Ureter (tissue), 1 donor: Measurements from ENCODE around the gene CAMTA1. TPM values are rescaled to one million over a fixed set of nuclear protein-coding genes. Genes with fewer than 3 reads are reported as not detected.

Source experiments
- DNase-seq: peaks from one replicate; pipeline ENCODE4 v3.0.0-alpha.2; 2020; ENCODE audit warnings: low spot score
- total RNA-seq: library from RNA; stranded (reverse); gene quantifications from one replicate; pipeline ENCODE4 v1.2.4, GENCODE V29; 2023
- donor health status: DM: yes; HTN: yes; CAD: no.

Gene CAMTA1
- total RNA-seq, 1 donor from 2014 or later, result 88.1 TPM

DNA sequence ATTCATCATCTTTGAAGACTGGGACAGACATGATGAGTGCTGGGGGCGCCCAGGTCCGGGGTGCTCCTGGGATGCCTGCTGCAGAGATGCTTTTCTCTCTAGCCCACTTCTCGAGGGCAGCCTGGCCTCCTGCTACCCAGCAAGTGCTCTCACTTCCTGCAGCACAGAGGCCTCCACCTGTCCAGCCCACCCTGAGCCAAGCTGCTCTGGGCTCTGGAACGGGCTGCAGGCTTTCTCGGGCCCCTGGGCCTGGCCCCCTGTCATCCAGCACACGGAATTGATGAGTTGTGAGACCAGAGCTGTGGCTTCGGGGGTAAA is 516.4 kb downstream of the CAMTA1 start:
- no peak for DNase-seq

DNA sequence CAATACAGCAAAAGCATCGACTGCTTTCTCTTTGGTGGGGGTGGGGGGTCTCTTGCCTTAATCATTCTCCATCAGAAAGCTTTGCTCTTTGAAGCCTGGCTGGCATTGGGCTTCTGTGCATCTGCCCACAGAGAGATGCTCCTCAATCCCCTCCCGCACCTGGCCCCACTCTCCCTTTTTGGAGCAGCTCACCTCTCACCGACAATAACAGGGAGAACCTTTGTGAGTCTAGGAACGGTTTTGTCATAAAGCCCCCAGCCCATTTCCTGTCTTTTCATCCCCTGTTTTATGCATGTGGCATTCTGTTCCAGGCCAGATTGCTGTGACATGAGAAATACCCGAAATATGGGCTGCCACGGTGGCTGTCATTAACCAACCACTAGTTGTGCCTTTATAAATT is 516.9 kb downstream of the CAMTA1 start:
- no peak for DNase-seq

DNA sequence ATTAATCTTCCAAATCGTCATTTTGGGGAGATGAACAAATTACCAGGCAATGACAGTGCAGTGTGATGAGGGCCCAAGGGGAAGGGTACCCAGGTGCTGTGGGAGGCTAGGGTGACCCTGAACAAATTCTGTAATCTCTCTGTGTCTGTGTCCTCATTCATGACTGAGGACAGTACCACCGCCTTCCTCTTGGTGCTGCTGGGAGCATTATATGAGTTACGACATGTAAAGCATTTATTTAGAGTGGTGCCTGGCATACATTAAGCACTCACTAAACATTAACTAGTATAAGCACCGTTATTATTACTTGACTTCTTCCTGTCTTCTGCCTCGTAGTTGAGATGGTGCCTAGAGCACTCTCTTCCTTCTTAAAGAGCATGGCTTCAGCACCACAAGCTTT is 517.6 kb downstream of the CAMTA1 start:
- no peak for DNase-seq

DNA sequence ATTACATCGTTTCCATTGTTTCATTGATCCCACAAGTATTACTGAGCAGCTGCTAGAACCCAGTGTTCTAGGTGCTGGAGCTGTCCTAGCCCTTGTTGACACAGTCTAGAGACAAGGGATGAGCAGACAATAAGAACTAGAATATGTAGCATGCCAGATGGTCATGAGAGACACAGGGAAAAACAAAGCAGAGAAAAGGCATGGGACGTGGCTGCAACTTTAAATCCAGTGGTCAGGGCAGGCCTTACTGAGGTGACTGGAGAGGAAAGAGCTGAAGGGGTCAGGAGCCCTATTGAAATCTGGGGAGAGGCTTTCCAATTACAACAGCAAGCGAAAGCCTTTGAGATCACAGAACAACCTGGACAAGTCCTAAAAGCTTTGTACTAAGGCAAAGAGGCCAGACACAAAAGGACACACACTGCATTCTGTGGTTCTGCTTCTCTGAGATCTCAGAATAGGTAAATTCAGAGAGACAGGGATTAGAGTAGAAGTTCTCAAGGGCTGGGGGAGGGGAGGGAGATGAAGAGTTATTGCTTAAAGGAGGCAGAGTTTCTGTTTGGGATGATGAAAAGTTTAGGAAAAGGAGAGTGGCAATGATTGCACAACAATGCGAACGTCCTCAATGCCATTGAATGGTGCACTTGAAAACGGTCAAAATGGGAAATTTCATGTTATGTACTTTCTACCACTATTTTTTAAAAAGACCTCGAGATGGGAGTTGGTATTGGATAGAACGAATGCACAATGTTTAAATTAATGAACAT is 518.5 kb downstream of the CAMTA1 start:
- DNase-seq, result no peak

DNA sequence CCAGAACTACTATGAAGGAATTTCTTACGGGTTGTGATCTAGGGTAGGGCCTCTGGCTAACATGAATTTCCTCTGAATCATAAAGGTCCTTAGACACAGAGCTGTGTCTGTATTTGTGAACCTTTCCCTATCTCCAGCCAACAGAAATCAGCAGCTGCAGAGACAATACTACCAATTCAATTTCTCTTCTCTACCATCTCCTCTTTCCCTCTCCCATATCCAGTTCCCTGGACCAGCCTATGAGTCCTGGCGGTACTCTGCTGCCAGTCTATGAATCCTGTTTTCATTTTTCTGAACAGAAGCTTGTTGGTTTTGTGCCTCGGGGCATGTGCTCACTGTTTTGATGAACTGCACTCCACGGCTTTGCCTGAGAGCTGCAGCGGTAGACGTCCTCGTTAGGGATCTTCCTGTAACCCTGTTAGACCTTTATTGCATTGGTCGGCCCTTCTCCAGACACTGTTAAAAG is 527.9 kb downstream of the CAMTA1 start:
- no peak for DNase-seq

DNA sequence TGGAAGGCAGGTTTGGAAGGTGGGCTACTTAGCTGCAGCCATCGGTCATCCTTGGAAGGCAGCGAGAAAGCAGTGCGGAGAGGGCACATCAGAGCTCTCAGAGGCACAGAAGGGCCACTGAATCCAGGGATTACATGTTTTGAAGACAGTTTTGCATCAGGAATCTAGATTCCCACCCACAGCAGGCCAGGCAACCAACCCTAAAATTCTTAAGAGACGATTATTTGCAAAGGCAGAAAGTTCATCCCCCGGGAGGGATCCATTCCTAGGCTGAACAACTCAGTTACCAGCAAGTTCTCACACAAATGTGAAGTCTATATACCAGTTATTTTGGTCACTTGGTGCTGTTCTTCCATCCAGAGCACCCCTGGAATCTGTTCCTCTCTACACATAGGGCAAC is 528.6 kb downstream of the CAMTA1 start:
- DNase-seq, result no peak

DNA sequence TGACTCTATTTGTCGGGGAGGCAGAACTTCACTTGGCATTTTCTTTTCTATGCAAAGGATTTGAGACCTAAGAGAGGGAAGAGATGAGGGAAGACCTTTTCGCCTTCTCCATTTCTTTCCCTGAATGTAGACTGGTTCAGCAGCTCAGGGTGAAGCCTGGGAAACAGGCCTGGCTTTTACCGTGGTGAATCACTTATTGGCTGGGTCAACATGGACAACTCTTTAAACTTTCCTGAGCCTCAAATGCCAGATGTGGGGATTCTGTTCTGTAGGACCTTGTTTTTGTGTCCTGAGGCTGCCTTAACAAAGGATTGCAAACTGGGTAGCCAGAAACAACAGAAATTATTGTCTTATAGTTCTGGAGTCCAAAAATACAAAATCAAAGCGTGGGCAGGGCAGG is 530.1 kb downstream of the CAMTA1 start:
- DNase-seq, result no peak

DNA sequence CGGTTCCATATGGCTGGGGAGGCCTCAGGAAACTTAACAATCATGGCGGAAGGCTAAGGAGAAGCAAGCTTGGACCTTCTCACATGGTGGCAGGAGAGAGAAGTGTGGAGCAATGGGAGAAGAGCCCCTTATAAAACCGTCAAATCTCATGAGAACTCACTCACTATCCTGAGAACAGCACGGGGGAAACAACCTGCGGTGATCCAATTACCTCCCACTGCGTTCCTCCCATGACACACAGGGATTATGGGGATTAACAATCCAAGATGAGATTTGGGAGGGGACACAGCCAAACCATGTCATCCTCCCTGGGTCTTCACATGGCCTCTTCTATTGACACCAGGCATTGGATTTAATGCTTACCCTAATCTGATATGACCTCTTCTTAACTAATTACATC is 530.7 kb downstream of the CAMTA1 start:
- DNase-seq, result no peak

DNA sequence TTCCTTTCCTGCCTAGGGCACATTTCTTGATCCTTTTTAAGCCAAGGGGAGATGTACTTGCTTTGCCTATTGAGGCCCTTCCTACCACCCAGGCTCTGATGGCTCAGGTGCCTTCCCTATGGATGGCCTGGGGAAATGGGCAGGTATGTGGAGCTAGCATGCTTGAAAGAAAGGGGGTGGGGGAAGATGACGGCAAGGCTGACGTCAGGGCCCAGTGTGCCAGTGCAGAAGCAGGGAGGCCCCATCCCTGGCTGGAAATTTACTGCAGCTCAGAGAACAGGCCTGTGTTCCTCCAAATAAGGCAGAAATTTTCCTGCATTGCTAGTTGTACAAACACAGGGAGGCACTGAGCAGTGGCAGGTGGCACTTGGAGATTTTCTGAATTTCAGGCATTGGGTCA is 532.6 kb downstream of the CAMTA1 start:
- no peak for DNase-seq

DNA sequence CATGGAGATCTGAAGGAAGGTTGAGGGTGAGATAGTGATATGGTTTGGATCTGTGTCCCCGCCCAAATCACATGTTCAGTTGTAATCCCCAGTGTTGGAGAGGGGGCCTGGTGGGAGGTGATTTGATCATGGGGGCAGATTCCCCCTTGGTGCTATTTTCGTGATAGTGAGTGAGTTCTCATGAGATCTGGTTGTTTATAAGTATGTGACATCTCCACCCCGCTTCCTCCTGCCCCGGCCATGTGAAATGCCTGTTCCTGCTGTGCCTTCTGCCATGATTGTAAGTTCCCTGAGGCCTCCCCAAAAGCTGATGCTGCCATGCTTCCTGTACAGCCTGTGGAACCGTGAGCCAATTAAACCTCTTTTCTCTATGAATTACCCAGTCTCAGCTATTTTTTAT is 533.9 kb downstream of the CAMTA1 start:
- no peak for DNase-seq

DNA sequence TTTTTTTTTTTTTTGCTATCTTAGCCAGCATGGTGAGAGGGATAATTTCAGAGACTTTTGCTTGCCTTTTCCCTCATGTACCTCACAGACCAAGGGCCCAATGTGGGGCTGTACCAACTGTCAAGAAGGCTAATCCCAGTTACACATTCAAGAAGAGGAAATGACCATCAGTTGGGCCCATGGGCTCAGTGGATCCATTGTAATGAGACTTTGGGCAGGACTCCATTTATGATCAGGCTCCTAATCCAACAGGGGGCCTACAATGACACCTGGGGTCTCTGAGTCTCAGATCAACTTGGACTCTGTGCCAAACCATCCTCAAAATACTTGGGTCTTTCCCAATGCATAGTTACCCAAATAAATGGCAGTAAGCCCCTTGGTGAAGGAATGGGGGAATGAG is 535.4 kb downstream of the CAMTA1 start:
- no peak for DNase-seq

DNA sequence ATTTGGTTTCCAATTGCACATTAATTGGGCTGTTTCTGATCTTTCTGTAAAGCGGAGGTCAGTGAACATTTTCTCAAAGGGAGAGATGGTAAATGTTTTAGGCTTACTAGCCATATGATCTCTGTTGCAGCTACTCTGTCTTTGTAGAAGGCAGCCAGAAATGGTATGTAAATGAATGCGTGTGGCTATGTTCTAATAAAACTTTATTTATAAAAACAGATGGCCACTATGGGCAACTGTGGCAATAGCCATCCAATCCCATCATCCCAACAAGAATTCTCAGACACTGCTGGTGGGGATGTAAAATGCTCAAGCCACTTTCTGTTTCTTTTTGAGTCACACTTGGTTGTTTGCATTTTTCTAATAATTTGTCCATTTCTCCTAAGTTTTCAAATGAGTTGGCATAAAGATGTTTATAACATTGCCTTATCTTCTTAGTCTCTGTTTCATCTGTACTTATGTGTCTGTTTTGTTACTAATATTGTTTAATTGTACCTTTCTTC is 537.1 kb downstream of the CAMTA1 start:
- no peak for DNase-seq

DNA sequence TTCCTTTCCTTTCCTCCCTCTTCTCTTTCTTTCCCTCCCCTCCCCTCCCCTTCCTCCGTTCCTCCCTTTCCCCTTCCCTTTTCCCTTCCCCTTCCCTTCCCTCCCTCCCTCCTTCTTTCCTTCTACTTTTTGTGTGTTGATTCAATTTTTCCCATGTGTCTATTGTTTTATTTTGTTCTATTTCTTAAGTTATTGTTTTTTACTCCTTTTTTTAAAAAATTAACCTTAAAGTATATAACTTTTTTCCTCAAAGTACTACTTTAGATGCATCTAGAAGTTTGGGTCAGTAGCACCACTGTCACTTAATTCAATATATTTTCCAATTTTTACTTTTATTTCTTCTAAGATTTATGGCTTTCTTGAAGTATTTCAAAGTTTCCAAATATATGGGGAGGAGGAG is 537.7 kb downstream of the CAMTA1 start:
- DNase-seq, result no peak

DNA sequence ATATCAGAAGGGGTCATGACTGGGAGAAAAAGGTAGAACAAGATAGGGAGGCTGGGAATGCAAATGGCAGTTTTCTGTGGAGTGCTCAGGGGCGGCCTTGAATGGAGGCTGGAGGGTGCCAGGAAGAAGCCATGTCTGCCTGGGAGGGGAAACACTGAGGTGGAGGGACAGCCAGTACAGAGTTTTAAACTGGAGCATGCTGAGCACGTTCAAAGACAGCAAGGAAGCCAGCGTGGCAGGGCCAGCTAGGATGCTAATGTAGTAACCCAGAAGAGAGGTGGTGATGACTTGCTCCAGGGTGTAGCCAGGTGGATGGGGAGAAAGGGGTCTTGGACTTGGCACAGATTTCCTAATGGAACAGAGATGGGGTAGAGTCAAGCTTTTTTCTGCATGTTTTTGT is 540.0 kb downstream of the CAMTA1 start:
- no peak for DNase-seq

DNA sequence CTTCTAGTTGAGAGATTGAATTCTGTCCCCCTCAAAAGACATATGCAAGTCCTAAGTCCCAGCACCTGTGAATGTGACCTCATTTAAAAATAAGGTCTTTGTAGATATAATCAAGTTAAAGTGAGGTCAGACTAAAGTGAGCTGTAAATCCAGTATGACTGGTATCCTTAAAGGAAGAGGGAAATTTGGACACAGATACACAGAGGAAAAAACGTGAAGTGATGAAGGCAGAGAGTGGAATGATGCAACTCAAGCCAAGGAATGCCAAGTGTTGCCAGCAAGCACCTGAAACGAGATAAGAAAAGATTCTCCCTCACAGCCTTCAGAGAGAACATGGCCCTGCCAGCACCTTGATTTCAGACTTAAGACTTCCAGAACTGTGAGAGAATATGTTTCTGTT is 541.1 kb downstream of the CAMTA1 start:
- DNase-seq, result no peak

DNA sequence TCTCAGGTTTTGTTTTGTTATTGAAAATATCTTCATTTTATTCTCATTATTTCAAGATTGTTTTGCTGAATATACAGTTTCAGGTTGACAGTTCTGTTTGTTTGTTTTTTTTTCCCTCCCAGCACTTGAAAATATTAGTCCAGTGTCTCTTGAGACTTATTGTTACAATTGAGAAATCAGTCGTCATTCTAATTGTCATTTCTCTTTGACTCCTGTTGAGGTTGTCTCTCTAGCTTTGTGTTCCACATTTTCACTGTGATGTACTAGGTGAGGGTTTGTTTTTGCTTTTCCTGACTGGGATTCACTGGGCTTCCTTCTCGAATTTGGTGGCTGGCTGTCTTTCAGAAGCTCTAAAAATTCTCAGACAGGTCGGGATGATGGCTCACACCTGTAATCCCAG is 542.6 kb downstream of the CAMTA1 start:
- peak; percentile 5 for DNase-seq

DNA sequence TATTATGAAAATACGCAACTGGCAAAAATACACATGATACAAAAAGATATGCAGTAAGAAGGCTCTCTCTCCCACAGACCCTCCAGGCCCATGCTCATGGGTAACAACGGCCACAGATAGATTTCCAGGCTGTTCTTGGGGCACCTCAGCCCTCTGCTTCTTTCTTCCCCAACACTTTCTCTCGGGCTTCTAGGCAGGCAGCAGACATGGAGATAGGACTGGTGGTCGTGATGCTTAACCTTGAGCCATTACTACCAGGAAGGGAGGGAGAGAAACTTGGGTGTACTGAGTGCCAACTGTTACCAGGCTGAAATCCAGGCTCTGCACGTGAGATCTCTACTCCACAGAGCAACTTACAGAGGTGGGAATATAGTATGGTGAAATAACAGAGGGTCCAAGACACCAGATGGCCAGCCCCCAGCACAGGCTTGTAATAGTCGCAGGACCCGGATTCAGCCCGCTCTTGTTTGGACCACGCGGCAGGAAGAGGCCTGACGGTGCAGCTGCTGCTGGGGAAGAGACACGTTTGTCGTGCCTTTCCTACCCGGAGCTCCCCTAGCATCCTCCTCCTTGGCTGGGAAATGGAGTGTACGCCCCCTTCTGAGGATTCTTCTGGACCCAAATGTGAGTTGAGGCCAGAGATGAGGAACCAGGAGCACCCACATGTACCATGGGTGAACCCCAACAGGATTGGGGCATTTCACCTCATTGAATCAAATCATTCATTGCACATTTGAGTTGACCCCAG is 544.8 kb downstream of the CAMTA1 start:
- DNase-seq, result peak; percentile 13

DNA sequence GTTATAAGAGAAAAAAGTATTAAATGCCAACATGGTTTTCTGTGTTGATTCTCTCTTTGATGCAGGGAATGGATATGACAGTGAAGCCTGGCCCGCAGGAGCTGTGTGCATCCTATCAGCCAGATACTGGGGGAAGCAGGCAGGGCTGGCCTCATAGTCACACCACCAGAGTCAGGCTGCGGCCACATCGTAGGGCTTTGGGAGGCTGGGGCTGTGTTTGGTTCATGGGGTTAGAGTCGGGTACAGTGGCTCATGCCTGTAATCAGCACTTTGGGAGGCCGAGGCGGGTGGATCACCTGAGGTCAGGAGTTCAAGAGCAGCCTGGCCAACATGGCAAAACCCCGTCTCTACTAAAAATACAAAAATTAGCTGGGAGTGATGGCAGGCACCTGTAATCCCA is 545.5 kb downstream of the CAMTA1 start:
- peak; percentile 2 for DNase-seq

DNA sequence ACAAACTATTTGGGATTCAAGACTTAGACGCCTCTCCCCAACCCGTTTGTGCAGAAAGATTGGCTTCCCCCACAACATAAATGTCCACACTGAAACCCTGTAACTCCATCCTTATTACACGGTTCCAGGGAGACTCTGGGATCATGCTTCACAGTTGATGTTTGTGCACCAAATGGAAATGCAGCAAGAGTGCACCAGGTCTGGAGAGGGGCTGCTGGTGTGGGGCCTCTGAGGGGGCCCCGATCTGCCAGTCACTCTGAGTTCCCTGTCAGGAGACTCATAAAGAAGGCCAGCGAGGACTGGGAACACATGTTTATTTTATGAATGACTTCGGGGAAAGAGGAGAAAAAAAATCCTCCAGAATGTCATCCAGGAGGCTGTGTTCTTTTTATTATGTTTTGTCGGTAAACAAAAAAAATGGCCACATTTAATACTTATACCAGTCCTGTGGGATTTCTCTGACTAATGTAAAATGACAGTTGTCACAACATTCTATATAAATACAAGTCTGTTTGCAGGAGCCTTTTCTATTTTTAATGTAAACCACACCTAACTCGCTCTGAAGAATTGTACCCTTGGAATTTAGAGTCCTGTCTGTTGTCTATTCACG is 546.8 kb downstream of the CAMTA1 start:
- no peak for DNase-seq

DNA sequence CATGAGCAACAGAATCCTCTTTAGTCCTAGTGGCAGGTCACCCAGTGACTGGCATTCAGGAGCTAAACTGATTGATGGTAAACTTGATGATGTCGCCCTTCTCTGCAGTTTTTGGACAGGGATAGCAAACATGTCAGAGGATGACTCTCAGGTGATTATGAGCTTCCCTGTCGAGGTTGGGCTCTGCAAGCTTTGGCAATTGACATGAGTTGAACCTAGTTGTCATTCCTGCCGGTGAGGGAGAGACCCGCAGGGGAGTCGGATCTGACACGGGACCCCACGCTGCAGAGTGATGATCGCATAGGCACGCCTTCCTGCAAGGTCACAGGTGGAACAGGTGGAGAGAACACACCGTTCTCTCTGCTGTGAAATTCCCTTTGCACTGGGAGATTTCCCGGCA is 547.8 kb downstream of the CAMTA1 start:
- no peak for DNase-seq

DNA sequence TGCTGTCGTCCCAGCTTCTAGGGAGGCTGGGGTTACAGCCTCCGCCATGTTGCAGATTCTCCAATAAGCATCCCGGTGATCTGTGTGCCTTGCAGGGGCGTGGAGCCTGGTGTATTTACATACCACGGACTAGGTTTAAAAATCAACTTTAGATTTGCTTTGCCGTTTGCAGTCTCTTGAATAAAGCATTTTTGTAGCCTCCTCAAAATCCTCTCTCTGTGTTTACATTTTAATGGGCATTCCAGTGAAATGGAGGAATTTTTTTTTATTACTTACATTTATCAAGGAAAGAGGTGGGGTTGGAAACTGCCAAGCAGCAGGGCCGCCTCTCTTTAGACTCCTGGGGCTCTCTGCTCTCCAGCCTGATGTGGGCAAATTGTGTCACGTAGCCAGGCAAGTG is 548.4 kb downstream of the CAMTA1 start:
- DNase-seq, result no peak

DNA sequence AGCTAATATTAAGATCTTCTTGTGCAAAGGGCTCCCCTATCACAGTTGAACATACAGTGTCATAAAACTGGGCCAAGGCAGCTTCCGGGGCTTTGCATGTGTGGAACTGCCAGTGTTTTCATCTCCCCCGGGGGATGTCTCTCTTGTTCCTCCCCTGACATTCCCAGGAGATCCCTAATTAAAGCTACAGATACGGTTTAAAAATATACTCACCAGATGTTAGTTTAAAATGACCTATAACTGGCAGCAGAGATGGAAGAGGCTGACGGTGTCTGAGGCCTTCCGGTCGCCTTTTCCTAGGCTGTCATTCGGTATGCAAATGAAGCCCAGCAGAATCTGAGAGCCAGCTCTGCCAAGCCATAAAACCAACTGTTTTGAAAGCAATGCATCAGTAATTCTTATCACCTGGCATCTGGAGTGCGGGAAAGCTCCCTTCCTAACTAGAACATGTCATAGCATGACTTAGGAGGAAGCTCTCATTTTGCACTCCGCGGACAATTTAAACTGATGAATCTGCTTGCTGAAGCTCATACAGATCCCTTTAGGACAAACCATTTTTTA is 549.3 kb downstream of the CAMTA1 start:
- peak; percentile 50 for DNase-seq
